Fibroblast of pulmonary artery (primary cell): ENCODE results near the gene SQSTM1.
A peak's percentile ranks its signal among the peaks of the same experiment; 100 is the strongest.

Experiments
- DNase-seq: peaks from one replicate; pipeline ENCODE4 v3.0.0-alpha.2; 2010; ENCODE audit warnings: low read depth
- H3K4me3 ChIP-seq: replicated peaks from 2 replicates; pipeline ENCODE4 v1.5.1; 2011; ENCODE audit warnings: low read depth, mild to moderate bottlenecking, control low read depth, low read length, moderate library complexity
- TF ChIP-seq, protein P1 (sequence below): IDR thresholded peaks from 2 replicates; pipeline ENCODE4 v1.5.1; 2011; ENCODE audit warnings: mild to moderate bottlenecking, control low read depth, low read length, inconsistent platforms; ENCODE audit errors: missing control alignments

Gene SQSTM1

GRCh38 chr5:179858586-179859427 is 38.1 kb downstream of the SQSTM1 start, which contains the start of gene MRNIP:
Gene MRNIP (minus strand): TSS chr5:179858817. CDS start chr5:179858796, 21 bp downstream.
- H3K4me3 ChIP-seq, result peak within 1 kb of the TSS; percentile 92
- TF ChIP-seq, protein P1, sequence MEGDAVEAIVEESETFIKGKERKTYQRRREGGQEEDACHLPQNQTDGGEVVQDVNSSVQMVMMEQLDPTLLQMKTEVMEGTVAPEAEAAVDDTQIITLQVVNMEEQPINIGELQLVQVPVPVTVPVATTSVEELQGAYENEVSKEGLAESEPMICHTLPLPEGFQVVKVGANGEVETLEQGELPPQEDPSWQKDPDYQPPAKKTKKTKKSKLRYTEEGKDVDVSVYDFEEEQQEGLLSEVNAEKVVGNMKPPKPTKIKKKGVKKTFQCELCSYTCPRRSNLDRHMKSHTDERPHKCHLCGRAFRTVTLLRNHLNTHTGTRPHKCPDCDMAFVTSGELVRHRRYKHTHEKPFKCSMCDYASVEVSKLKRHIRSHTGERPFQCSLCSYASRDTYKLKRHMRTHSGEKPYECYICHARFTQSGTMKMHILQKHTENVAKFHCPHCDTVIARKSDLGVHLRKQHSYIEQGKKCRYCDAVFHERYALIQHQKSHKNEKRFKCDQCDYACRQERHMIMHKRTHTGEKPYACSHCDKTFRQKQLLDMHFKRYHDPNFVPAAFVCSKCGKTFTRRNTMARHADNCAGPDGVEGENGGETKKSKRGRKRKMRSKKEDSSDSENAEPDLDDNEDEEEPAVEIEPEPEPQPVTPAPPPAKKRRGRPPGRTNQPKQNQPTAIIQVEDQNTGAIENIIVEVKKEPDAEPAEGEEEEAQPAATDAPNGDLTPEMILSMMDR, result no peak
- DNase-seq, result peak; percentile 95

DNA sequence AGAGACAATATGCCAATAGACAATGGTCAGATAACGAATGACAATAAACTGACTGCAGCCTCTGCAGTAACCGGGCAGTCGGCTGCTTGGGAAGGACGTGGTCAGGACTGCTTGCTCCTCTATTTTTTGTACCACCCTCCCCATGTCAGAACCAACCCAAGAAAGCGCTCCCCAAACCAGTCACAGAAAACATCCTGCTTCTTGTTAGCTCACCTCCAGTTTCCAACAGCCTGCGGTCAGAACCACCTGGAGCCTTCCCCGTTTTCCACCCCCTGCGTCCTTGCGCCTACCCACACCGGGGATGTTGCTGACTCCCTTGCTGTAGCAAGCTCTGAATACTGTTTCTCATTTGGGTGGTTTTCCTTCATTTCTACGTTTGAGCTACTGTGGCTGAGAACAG is 39.6 kb downstream of the SQSTM1 start:
- no peak overlapping the region for H3K4me3 ChIP-seq
- TF ChIP-seq, protein P1, result no peak

DNA sequence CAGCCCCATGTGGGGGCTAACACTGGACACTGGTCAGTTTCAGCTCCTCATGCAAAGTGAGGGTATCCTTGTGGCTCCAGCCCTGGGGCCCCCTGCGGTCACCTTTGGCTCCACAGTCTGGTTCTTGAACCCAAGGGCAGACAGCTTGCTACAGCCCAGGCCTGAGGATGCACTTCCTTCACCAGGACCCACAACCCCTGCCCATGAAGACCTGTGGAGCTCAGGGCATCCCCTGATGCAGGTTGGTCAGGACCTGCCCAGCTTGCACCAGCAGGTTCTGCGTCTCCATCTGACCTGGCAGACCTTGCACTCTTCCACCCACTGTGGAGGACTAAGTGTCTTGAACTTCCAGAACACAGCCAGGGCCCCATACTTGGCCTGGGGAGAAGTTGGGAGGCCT is 41.6 kb downstream of the SQSTM1 start:
- no peak for DNase-seq
- H3K4me3 ChIP-seq, result no peak overlapping the region
- TF ChIP-seq, protein P1, result no peak

More for the DNA sequence above, 39.6 kb downstream of the SQSTM1 start:
- no peak for DNase-seq

GRCh38 chr5:179862891-179863290 is 42.2 kb downstream of the SQSTM1 start:
- DNase-seq, result no peak
- no peak overlapping the region for H3K4me3 ChIP-seq
- TF ChIP-seq, protein P1, result no peak

DNA sequence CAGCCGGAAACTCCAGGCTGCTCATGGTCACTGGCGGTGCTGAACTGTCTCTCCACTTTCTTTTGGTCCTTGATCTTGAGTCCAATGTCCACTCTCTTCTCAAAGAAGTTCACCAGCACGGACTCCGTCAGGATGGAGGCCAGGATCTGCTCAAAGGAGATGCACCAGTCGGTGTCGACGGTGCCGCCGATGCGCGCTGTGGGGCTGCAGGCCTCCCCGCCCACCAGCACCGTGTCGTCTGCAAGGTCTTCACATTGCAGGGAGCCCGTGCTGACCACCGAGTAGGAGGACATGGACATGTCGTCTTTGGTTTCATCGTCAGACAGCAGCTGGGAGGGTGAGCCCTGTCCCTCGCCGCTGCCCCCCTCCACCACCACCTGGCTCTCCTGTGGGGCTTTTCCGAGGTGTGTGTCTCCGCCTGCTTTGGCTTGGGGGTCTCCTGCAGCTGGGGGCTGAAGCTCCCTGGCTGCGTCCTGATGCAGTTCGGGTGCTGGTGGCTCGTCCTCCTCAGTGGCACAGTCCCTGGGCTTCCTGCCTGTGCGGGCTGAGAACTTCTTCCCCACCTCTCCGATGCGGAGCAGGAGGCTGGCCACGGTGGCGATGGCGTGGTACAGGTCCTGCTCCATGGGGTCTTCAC is 42.9 kb downstream of the SQSTM1 start:
- TF ChIP-seq, protein P1, result no peak
- DNase-seq, result no peak
- no peak overlapping the region for H3K4me3 ChIP-seq

DNA sequence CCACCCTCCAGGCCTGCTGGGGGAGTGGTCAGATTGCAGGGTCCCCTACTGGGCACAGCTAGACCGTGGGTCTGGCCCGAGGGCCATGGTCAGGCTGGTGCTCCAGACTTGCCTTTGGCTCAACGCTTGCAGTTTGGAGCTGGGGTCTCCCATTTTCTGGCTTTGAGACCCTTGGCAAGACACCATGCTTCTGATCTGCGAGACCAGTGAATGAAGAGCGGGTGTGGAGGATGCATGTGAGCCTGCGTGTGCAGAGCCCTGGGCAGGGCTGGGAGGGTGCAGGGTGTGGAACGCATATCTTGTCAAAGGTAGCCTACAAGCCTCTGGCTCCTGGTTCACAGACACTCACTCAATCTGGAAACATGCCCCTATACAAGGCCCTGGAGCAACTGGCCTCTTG is 44.0 kb downstream of the SQSTM1 start:
- no peak overlapping the region for H3K4me3 ChIP-seq
- no peak for DNase-seq
- TF ChIP-seq, protein P1, result no peak
